Breast epithelium (tissue), 3 donors: ENCODE results near the gene EXOC8.

Experiments
- POLR2A ChIP-seq: fragments of 450-650 bp; IDR thresholded peaks from one replicate; pipeline ENCODE4 v1.6.1; 2016; ENCODE audit warnings: antibody characterized with exemption, mild to moderate bottlenecking, moderate library complexity
- POLR2AphosphoS5 ChIP-seq, 3 donors: sonication (generic); formaldehyde crosslinking; IDR thresholded peaks; one replicate each; pipeline ENCODE4 v1.6.1; 2017; ENCODE audit warnings: antibody characterized with exemption in 3 of 3

GRCh38 chr1:231383159-231383860 lies 45.7 kb upstream of the EXOC8 start:
- TF ChIP-seq POLR2AphosphoS5 (IDR thresholded peaks at IDR 0.05) (no peak), POLR2A (no peak)
